ENCODE measurements around the gene MARCHF10.

- TF ChIP-seq POLR2A (IDR thresholded peaks at IDR 0.05): no peak
- TF ChIP-seq CTCF (IDR thresholded peaks at IDR 0.05): no peak
Measured at GRCh38 chr17:62765351-62765750, 42.8 kb downstream of the MARCHF10 start.
